Keratinocyte (primary cell): ENCODE results near the gene NUP153. TPM values are rescaled to one million over a fixed set of nuclear protein-coding genes. Genes with fewer than 3 reads are reported as not detected.

Experiments used
- DNase-seq: peaks from one replicate; pipeline ENCODE4 v3.0.0-alpha.2; 2011; ENCODE audit warnings: low read depth, missing footprints, low spot score
- FAIRE-seq: peaks from 2 replicates; lab custom pipeline; 2011; peaks lifted over from hg19 to GRCh38; lab: Jason Lieb, UNC
- H2AFZ ChIP-seq: 2 replicates; pipeline ENCODE4 v1.6.0; 2012; ENCODE audit warnings: low read length, control low read depth, inconsistent platforms; ENCODE audit not compliant: control insufficient read depth
- H3K27ac ChIP-seq: 2 replicates; pipeline ENCODE4 v1.5.1; 2011; ENCODE audit warnings: low read length; ENCODE audit not compliant: control insufficient read depth, insufficient read depth
- H3K27me3 ChIP-seq: 3 replicates; pipeline ENCODE4 v1.6.0; 2011; ENCODE audit warnings: low read length; ENCODE audit not compliant: control insufficient read depth, insufficient read depth; ENCODE audit errors: extremely low read depth
- H3K36me3 ChIP-seq, 2 experiments: 2 replicates in 1 of 2; 3 replicates in 1 of 2; pipeline ENCODE4 v1.5.1; 2011; ENCODE audit warnings: low read length in 2 of 2, mild to moderate bottlenecking in 1 of 2; ENCODE audit not compliant: control insufficient read depth in 2 of 2, insufficient read depth in 2 of 2; ENCODE audit errors: extremely low read depth in 1 of 2
- H3K4me1 ChIP-seq: 3 replicates; pipeline ENCODE4 v1.5.1; 2011; ENCODE audit warnings: low read length; ENCODE audit not compliant: control insufficient read depth, insufficient read depth; ENCODE audit errors: extremely low read depth
- H3K4me2 ChIP-seq: 3 replicates; pipeline ENCODE4 v1.6.0; 2011; ENCODE audit warnings: low read depth, low read length; ENCODE audit not compliant: control insufficient read depth, insufficient read depth; ENCODE audit errors: extremely low read depth
- H3K4me3 ChIP-seq, 3 experiments: fragments of 200-600 bp in 1 of 3; sonication (generic) in 1 of 3; 2 replicates in 2 of 3; 3 replicates in 1 of 3; pipeline ENCODE4 v1.5.1; 2011 to 2016; ENCODE audit warnings: low read length in 3 of 3, mild to moderate bottlenecking in 3 of 3, control low read depth in 2 of 3, inconsistent platforms in 1 of 3, low read depth in 1 of 3, mixed read lengths in 1 of 3, mixed run types in 1 of 3, moderate library complexity in 1 of 3; ENCODE audit not compliant: control insufficient read depth in 2 of 3, insufficient read depth in 2 of 3; ENCODE audit errors: extremely low read depth in 1 of 3
- H3K79me2 ChIP-seq: 2 replicates; pipeline ENCODE4 v1.6.0; 2012; ENCODE audit warnings: low read length; ENCODE audit not compliant: control insufficient read depth, insufficient read depth
- H3K9ac ChIP-seq: 3 replicates; pipeline ENCODE4 v1.6.0; 2011; ENCODE audit warnings: low read length; ENCODE audit not compliant: control insufficient read depth, insufficient read depth; ENCODE audit errors: extremely low read depth
- H3K9me1 ChIP-seq: 3 replicates; pipeline ENCODE4 v1.6.0; 2011; ENCODE audit warnings: low read length; ENCODE audit not compliant: control insufficient read depth, insufficient read depth; ENCODE audit errors: extremely low read depth
- H3K9me3 ChIP-seq: 2 replicates; pipeline ENCODE4 v1.5.1; 2012; ENCODE audit warnings: low read depth, low read length; ENCODE audit not compliant: control insufficient read depth
- H4K20me1 ChIP-seq: 3 replicates; pipeline ENCODE4 v1.6.0; 2011; ENCODE audit warnings: low read length; ENCODE audit not compliant: control insufficient read depth, insufficient read depth; ENCODE audit errors: extremely low read depth
- CTCF ChIP-seq, 3 experiments: IDR thresholded peaks in 1 of 3; conservative IDR thresholded peaks in 1 of 3; optimal IDR thresholded peaks in 1 of 3; 2 replicates in 2 of 3; 3 replicates in 1 of 3; pipeline versions ENCODE3 to v1.5.1; 2011; ENCODE audit warnings: low read length in 3 of 3, mild to moderate bottlenecking in 3 of 3, moderate library complexity in 2 of 3, control low read depth in 1 of 3, inconsistent platforms in 1 of 3; ENCODE audit not compliant: insufficient read depth in 2 of 3; ENCODE audit errors: extremely low read depth in 1 of 3
- EZH2 ChIP-seq: IDR thresholded peaks from one replicate; pipeline ENCODE4 v1.6.1; 2012; ENCODE audit warnings: inconsistent platforms, mild to moderate bottlenecking, low read length, moderate library complexity
- dilution Hi-C: fragments of 300-500 bp; cut with MboI; formaldehyde crosslinking; loops from one replicate; pipeline ENCODE4 v1.7.0; 2020; ENCODE audit warnings: low sequenced_read_pairs; ENCODE audit not compliant: extremely low pct_ligation_motif_present
- polyA plus RNA-seq, 5 experiments: library from polyadenylated mRNA; depleted of rRNA in 3 of 5; stranded (reverse) in 3 of 5; stranded (forward) in 1 of 5; unstranded in 1 of 5; fragments of >200 nt; gene quantifications; 1 replicate in 1 of 5; 2 replicates in 3 of 5; 3 replicates in 1 of 5; pipeline versions ENCODE4 v1.2.1 to v1.2.3, GENCODE V29; 2011 to 2012; ENCODE audit warnings: missing spikeins in 2 of 5, low read depth in 1 of 5, low replicate concordance in 1 of 5

Gene NUP153
- polyA plus RNA-seq, 1 donor (not counting 4 experiments of a cell fraction or from before 2014, with no cell fraction given) = 27.6 TPM

- Histone ChIP-seq H3K9ac (no peak overlapping the region), H3K27me3 (no peaks in the 10 kb centered on the region), H3K36me3 (no peaks in the 10 kb centered on the region), H3K79me2 (no peaks in the 10 kb centered on the region), H3K27ac (no peak overlapping the region), H4K20me1 (no peaks in the 10 kb centered on the region), H3K4me1 (peaks cover 3% of the 10 kb centered on the region), H3K4me2 (no peak overlapping the region), H3K9me1 (no peaks in the 10 kb centered on the region), H3K9me3 (no peaks in the 10 kb centered on the region), H2AFZ (no peak overlapping the region), H3K4me3 (no peak overlapping the region)
- TF ChIP-seq CTCF (optimal IDR thresholded peaks at IDR 0.05 in 1 of 3, IDR thresholded peaks at IDR 0.05 in 1 of 3, conservative IDR thresholded peaks at IDR 0.05 in 1 of 3; ENCODE audit: extremely low read depth in 1 of 3, insufficient read depth in 2 of 3, low read length in 3 of 3) = no peak
- no peak for TF ChIP-seq EZH2
- no peak for FAIRE-seq
- dilution Hi-C loops = no loop called here
- DNase-seq = no peak
These were observed 100.1 kb downstream of the NUP153 start for GRCh38 chr6:17606606-17607005.

GRCh38 chr6:17602888-17603287, 103.8 kb downstream of the NUP153 start:
- H3K4me2 ChIP-seq = no peak overlapping the region
- no peak for DNase-seq
- FAIRE-seq = no peak

More at GRCh38 chr6:17602888-17603287, 103.8 kb downstream of the NUP153 start:
- TF ChIP-seq EZH2 (no peak), CTCF (optimal IDR thresholded peaks at IDR 0.05 in 1 of 3, IDR thresholded peaks at IDR 0.05 in 1 of 3, conservative IDR thresholded peaks at IDR 0.05 in 1 of 3; ENCODE audit: extremely low read depth in 1 of 3, insufficient read depth in 2 of 3, low read length in 3 of 3) (no peak)
- H3K27me3 ChIP-seq = no peaks in the 10 kb centered on the region
- H3K9ac ChIP-seq = no peak overlapping the region
- no peak overlapping the region for H3K4me3 ChIP-seq
- no peaks in the 10 kb centered on the region for H3K36me3 ChIP-seq
- H4K20me1 ChIP-seq = no peaks in the 10 kb centered on the region
- no peak overlapping the region for H3K27ac ChIP-seq
- H3K9me1 ChIP-seq = no peaks in the 10 kb centered on the region
- H2AFZ ChIP-seq = no peak overlapping the region
- H3K79me2 ChIP-seq = no peaks in the 10 kb centered on the region
- peaks cover 3% of the 10 kb centered on the region for H3K4me1 ChIP-seq
- H3K9me3 ChIP-seq = no peaks in the 10 kb centered on the region
- dilution Hi-C loops = no loop called here
